Transverse colon (tissue), 4 donors: ENCODE measurements around the gene HJURP.

Experiments used
- CTCF ChIP-seq, 5 experiments: fragments of 200-600 bp in 3 of 5; fragments of 450-650 bp in 2 of 5; sonication (generic) in 3 of 5; IDR thresholded peaks; 1 replicate in 2 of 5; 2 replicates in 3 of 5; pipeline ENCODE4 v1.5.1; 2016 to 2017; ENCODE audit warnings: antibody characterized with exemption in 5 of 5, inconsistent platforms in 3 of 5, mild to moderate bottlenecking in 2 of 5, moderate library complexity in 1 of 5
- EP300 ChIP-seq: sonication (generic); formaldehyde crosslinking; IDR thresholded peaks from one replicate; pipeline ENCODE4 v1.6.1; 2017; ENCODE audit warnings: antibody characterized with exemption, low read depth
- POLR2AphosphoS5 ChIP-seq, 3 donors: sonication (generic); formaldehyde crosslinking; IDR thresholded peaks; one replicate each; pipeline ENCODE4 v1.6.1; 2016; ENCODE audit warnings: antibody characterized with exemption in 3 of 3

GRCh38 chr2:233835230-233836186 lies 18.8 kb downstream of the HJURP start:
- no peak for TF ChIP-seq CTCF (IDR thresholded peaks at IDR 0.05)
- TF ChIP-seq POLR2AphosphoS5 (IDR thresholded peaks at IDR 0.05), result no peak
- no peak for TF ChIP-seq EP300
